HG02981 (cell line): Measurements from ENCODE around the gene RCC1.
"Not testable (repeated sequence)": the region's sequence is repeated elsewhere in the genome, so short reads cannot be mapped to it uniquely, and the experiment has no call there.

Experiments
- ATAC-seq: cut with Tn5 transposase; IDR thresholded peaks from one replicate; pipeline ENCODE4 v1.9.1; 2021; ENCODE audit warnings: mild to moderate bottlenecking, moderate library complexity; ENCODE audit not compliant: unreplicated experiment

The RCC1 gene

DNA sequence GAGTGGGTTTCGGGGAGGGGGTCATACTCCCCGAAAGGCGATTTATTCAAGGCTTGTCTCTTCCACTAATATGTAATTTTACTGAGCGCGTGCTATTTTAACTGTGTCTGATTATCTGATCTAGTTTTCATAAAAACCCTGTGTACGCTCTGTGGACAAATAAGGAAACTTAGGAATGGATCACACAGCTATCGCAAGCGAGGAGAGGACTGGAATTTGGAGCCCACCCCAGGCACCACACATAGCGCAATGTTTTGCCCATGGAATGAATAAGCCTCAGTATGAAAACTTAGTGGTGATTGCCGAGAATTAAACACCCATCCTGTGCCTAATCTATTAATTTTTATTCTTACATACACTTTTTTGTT lies 76.4 kb downstream of the RCC1 start:
- no peak for ATAC-seq

DNA sequence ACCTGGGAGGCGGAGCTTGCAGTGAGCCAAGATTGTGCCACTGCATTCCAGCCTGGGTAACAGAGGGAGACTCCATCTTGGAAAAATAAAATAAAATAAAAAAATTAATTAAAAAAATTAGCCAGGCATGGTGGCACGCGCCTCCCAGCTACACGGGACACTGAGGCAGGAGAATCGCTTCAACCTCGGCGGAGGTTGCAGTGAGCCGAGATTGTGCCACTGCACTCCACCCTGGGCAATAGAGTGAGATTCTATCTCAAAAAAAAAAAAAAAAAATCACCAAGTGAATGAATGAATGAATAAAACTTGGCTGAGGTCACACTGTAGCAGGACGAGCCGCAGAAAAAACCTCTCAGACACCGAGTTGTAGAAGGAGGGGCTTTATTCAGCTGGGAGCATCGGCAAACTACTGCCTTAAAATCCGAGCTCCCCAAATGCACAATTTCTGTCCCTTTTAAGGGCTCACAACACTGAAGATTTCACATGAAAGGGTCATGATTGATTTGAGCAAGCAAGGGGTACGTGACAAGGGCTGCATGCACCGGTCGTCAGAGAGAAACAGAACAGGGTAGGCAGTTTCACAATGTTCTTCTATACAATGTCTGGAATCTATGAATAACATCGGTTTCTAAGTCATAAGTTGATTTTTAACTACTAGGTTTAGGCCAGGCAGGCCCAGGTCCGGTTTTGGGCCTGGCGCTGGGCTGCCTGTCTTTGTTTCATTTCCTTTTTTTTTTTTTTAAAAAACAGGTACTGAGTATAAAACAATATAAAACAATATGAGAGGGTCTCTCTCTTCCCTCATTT lies 80.9 kb downstream of the RCC1 start:
- not testable (repeated sequence) for ATAC-seq
